Measurements from ENCODE around the gene DENND6B.

DNA sequence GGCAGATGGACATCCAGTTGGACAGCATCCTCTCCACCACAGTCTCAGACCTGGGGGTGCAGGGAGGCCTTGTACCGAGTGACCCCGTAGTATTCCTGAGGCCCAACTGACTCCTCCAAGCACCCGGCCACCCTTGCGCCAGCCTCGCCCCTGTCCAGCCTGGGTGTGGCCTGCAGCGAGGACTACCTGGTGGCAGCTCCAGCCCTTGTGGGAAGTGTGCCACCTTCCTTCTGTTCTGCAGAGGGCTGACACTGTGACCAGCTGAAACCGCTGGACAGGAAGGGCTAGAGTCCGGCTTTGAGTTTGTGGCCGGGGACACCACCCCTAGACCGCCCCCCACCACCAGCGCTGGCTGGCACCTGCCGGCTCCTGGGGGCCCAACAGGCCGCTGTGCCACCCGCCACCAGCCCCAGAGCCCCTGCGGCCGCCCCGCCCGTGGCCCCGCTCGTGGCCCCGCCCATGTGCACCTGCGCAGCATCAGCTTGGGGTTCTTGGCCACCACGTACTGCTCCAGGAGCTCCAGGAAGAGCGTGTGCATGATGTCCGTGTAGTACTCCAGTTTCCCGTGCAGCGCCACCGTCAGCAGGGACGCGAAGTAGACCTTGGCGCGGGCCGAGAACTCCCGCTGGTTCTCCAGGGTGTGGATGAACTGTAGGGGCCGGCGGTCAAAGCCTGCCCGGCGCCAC lies 46.6 kb downstream of the DENND6B start:
- TF ChIP-seq SPI1 (IDR thresholded peaks at IDR 0.05; ENCODE audit: low read depth, low read length) = no peak
- TF ChIP-seq POLR2A (IDR thresholded peaks at IDR 0.05; ENCODE audit: low read depth, low read length) = no peak
- no peak for TF ChIP-seq POU2F2 (IDR thresholded peaks at IDR 0.05; ENCODE audit: low read depth, low read length)

All from GM12891 (cell line).